ENCODE data around the gene SPATS1.

The SPATS1 gene, protein sequence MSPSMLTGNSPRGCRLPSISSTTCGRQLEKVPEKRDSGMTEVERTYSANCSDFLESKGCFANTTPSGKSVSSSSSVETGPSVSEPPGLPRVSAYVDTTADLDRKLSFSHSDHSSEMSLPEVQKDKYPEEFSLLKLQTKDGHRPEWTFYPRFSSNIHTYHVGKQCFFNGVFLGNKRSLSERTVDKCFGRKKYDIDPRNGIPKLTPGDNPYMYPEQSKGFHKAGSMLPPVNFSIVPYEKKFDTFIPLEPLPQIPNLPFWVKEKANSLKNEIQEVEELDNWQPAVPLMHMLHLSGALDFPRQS

DNA sequence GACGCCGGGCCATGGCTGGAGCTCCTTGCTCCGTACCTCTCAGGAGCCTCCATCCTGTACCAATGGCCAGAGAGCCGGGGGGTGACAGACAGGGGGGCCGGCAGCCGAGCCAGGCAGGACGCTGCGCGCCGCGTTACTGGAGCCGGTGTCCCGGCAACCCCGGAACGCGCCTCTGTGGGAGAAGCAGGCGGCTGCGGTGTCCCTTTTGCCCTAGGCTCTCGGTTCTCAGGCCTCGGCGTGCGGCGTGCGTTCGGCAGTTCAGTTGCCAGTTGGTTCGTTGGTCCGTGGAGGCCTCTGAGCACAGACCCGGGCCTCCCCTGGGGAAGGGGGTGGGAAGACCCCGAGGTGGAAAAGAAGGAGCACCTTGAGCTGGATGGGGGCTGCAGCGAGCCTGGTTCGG lies at the start of gene SPATS1:
Gene SPATS1, plus strand, starts transcription at position 162 of the 400 bp plus-strand sequence. CDS start 446 bp downstream, outside the sequence.
- no peak for DNase-seq

DNA sequence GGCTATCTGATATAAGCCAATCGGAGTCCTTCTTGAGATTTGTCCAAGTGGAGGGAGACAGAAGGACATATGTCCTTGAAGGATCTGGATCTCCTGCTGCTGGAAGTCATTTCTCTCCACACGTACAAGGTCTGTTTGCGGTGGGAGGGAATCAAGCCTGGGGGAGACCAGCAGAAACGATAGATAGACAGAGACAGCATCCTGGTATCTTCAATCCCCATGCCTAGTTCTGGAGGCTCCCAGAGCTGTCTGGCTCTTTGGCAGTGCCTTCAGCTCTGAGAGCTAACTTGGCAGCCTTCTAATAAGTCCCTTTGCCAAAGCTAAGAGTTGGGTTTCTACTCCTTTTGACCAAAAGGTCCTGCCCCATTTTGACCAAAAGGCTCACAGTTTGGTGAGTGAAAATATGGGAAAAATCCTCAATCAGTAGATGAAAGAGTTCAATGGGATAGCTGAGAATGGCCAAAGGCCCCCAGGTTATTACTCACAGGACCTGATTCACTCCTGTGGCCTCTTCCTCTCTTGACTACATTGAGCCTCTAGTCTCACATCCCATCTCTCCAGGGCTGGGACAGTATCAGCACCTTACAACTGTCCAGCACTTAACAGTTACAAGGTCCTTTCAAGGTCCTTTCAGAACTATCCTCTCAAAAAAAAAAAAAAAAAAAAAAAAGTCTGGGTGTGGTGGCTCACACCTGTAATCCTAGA lies 49.6 kb upstream of the SPATS1 start:
- no peak for DNase-seq

DNA sequence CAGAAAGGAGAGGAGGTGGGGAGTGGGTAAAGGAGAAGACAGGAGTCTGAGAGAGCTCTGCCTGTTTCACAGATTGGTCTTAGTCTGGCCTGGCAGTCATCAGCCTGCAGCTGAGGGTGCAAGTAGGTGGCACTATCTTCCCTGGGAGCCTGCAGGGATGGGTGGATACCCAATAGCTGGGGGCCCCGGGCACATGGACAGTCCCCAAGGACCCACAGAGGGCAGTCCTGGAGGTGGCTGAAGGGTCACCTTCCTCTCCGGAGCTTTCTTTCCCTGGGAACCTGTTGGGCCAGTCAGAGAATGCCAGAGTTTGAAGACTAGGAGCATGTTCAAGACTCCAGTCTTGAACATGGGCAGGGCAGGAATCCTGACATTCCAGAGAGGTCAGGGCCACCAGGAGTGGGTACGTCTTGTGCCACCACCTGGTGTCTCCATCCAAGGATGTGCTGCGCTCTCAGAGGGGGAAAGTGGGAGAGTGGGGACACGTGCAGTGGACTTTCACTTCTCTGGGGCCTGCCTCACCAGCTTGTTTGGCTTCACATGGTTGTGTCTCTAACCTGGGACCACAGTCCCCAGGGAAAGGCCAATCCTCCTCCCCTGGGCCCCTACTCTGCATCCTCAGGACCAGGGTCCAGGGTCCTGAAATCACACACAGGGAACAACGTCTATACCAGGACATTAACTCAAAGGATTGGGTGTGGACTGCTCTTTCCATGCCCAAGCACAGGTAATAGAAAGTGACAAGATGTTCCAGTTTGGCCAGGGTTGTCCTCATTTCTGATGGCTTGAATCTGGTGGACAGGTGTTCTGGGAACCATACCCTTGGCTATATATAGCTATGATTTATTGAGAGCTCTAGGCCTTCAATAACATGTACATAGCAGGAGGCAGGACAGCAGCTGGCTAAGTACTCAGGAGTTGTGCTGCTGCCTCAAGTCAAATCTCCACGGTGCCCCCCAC lies 47.3 kb upstream of the SPATS1 start:
- DNase-seq: no peak

DNA sequence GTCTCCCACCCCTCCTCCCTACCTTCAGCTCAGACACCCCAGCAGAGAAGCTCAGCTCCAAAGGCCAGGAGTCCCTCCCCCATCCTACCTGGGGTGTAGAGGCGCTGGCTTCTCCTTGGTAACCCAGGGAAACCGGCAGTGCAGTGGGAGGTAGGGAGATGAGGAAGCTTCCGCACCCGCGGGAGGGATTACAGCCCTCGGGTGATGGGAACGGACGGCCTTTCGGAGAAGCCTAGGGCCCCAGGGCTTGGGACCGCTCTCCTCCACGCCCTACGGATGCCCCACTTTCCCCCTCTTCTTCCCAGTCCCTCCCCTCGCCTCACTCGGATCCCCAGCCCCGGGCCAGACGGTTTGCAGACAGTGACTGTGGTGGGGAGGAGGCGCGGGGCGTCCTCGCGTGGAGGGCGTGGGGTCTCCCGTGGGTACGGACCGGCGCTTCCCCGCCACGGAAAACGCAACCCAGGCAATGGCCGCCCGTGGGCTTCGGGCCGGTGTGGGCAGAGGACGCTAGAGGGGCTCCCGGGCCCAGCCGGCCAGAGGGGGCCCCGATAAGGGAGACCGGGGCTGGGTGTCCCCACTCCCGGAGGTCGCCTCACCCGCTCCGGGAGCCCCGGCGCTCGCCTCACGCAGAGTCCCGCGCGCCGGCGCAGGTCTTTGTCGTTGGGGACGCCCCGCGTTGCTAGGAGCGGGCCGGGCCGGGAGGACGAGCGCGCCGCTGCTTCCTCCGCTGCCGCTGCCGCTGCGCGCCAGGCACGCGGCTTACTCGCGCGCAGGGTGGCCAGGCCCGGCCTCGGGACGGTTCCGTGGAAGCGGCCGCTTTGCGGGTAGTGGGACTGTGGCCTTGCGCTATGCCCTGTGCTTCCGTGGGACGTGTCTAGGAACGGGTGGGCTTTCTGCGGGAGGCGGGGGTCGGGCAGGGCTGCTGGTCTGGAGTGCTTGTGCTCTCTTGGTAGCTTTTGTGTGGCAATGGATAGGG lies 45.1 kb upstream of the SPATS1 start:
- DNase-seq: no peak

DNA sequence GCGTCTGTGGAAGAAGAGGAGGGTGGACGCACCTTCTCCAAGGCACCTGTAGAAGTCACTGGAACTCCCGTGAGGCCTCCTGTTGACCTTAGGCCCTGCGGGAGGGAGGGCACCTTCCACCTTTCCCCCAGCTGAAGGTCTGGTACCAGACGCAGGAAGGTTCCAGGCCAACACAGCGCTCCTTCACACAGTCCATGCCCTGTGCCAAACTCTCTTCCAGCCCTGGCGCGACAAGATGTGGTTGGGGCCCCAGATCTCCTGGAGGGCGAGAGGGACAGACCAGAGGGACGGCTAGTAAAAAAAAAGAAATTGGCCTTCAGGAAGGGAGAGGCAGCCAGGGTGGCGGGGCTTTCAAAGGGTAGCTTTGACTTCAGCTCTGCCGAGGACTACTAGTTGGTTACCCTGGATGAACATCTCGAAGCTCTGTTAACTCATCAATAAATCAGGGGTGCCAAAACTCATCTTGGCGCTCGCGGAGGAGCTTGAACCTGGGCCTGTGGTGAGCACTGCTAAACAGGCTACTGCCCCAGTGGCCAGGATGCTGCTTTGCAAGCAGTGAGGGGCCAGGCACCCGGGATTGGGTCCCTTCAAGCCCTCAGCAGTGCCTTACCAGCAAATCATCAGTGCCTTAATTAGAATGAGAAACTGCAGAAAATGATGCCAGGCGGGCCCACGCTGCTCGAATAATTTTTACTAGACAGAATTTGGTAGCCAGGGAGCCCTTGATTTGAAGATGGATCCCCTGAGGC lies 44.2 kb upstream of the SPATS1 start:
- no peak for DNase-seq

DNA sequence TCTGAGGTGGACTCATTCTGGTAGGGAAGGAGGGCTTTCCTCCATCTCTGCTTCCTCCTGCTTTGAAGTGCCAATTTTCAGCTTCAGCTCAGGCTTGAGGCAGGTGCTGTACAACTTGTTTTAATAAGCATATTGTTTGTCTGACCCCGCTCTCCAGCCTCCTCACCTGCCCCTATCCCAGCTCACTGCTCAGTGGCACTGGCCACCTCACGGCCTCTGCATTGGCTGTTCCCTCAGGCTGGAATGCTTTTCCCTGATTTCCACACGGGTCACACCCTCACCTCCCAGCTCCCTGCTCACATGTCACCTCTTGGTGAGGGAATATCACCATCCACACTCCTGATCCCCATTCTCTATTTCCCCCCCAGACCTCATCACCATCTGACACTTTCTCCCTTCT lies 43.6 kb upstream of the SPATS1 start:
- DNase-seq: no peak

DNA sequence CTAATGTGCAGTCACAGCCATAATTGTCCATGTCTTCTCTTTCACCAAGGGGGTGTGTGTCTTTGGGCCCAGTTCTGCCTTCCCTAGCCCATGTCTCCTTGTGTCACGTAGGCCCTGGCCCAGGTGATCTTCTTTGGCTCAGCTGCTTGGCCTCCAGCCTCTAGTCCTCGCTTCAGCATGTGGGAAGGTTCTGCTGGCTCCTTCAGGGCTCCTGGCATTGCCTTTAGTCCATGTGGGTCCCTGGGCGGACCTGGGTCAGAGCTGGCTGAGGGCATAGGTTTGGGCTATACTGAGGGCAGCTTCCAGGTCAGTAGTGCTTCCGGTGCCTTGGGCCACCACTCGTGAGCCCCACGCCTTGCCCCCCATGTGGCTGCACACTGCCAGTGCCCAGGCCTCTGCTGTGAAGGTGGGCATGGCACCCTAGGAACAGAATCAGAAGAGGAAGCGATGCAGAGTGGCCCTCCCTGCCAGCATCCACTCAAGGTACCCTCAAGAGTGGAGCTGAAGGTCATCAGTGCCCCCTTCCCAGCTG lies 42.1 kb upstream of the SPATS1 start:
- no peak for DNase-seq

DNA sequence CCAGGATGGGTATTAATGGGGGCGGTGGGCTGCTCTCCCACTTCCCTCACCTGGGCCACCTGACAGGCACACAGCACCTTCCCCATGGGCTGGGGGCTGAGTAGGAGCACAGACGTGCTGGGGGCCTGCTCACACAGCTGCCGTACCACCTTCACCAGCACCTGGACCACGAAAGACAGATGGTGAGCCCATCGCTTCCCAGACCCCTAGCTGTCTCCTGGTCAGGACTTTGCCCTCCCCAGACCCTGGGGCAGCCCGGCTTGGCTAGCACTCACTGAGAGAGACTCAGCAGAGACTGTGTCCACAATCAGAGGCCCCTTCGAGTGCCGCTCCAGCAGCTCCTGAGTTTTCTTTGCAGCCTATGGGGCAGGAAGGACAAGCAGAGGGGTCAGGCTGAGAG lies 41.3 kb upstream of the SPATS1 start:
- no peak for DNase-seq

DNA sequence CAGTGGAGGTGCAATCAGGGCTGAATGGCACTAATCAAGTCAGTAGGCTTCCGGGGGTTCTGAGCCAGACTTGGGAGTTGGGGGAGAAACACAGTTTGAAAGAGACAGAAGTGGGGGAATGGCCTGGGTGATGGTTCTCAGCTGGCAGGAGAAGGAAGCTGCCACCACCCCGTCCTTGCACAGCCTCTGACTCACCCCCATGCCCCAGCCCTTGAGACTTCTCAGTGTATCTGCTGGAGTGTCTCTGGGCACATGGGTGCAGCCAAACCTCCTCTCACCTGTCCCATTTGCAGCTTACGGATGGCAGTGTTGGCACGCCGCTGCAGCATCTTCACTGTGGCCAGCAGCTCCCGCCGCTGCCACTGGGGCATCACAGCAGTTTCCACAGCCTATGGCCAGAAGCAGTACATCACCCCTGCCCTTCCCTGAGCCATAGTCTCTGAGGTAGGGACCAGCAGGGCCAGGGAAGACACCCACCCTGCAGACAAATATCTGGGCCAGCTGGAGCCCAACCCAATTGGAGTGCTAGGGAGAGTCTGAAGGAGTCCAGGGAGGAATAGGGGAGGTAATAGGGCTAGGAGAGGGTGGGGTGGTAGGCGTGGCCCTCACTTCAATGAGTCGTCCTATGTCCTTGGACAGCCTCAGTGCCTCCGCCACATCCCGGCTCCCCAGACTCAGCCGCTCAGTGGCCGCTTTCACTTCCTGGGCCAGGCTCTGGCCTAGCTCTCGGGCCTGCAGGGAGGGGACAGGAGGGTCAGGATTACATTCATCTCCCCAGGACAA lies 40.5 kb upstream of the SPATS1 start:
- no peak for DNase-seq

DNA sequence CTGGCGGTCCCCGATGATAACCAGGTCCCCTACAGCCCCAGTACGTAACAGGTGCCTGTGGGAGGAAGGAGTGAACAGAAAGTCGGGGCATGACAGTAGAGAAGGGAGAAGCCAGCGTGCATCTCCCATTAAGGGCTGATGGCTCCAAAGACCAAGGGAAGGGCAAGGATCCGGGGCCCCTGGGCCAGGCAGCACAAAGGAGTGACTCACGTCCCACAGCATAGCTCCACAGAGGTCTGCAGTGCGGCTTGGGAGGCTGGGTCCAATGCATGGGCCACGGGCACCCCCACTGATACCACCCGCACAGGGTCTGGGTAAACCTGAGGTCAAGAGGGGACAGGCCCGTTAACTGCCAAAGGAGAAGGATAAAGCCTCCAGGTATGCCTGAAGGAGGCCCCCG lies 39.6 kb upstream of the SPATS1 start:
- no peak for DNase-seq

DNA sequence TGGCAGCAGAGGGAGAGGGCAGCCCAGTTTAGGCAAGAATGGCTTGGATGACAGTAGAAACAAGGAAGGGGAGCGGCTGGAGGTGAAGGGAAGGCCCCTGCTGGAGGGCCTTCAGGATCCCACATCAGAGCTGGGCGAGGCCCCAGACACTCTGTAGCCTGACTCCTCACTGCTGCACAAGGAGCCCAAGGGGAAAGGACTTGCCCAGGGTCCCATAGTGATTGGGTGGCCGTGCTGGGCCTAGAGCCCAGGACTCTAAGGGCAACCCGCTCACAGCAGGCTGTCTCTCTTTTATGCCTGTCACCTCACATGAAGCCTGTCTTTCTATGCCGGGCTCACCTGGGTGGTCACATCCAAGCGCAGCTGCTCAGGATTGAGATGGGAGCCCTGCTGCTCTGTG lies 38.6 kb upstream of the SPATS1 start:
- no peak for DNase-seq

DNA sequence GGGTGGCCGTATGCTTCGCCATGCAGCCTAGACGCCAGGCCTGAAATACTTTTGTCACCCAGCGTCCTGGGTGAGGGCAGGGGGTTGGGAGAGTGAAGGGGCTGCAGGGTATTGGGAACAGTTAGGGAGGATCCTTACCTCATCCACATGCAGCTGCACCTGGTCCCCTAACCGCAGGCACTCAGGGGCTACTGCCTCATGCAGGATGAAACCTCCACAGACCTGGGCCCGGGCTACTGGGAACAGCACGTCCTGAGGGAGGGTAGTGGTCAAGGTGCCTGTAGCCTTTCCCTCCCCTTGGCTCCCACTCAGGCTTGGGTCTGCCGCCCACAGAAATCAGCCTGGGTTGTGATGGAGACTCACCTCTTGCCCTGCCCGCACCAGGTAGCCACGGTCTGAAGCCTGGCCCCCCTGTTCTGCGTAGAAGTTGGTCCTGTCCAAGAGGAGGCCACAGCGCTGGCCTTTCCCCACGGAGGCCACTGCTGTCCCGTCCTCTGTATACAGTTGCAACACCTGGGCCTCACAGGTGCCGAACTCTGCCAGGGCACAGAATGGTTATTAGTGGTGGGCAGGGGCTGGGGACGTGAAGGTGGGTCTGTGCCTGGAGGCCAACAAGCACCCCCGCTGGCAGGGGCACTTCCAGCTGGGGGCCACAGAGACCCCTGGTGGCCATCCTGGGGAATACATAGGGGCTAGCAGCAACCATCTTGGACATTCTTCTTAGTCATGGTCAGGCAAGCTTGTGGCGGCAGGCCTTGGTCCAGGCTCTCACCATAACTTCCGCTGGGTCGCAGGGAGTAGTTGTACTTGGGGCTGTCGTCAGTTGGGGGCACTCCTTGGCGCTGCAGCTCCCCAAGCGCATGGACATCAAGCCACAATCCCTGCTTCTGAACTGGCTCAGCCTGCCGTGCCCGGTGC lies 37.9 kb upstream of the SPATS1 start:
- DNase-seq: no peak

DNA sequence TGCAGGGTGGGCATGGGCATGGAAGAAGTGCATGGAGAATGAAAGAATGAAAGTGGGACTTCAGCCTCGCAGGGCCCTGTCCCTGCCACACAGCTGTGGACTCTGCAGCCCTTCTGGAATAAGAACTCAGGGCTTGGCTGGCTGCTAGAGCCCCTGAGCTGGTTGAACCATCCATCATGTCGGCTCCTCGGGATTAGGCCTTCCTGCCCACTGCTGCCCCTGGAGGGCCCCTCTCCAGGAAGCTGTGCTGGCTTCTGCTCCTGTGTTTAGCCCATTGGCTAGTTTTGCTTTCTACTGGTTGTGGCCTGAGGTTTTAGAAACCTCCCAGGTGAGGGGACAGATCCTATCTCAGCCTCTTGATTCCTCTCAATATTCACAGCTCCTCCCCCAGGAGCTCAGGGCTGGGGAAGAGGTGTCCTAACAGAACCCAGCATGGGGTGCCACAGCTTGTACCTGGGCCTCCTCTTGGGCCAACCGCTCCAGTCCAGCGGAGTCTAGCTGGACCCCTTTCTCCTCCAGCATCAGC lies 37.2 kb upstream of the SPATS1 start:
- DNase-seq: no peak

DNA sequence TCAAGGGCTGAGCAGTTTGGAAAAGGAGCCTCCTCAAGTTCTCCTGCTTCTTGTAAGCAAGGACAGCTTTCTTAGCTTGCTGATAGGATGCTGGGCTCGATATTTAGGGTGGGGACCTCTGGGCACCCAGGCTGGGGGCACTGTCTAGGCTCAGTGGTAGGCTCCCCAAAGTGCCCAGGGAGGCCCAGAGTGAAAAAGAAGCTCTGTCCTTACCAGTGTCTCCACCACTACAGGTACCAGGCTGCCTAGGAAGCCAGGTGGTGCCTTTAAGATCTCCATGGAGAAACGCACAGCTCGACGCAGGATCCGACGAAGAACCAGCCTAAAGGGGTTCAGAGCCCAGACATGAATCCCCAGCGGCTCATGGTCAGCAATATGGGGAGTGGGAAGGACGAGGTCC lies 35.7 kb upstream of the SPATS1 start:
- DNase-seq: no peak

DNA sequence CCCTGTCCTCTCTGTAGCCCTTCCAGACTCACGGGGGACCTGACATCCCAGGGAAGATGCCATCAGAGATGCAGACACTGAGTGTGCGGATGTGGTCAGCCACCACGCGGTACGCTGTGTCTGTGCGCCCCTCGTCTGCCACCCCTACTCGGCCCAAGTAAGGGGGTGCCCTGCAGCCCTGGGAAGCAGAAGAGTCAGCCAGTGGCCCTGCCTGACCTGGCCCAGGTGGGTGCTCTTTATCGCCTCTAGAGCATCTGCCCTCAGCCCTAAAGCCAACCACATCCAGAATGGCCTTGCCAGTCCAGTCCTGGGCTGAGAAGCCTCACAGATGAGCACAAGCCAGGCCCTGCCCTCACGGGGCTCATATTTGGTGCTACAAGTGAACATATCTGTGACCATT lies 35.2 kb upstream of the SPATS1 start:
- DNase-seq: no peak

DNA sequence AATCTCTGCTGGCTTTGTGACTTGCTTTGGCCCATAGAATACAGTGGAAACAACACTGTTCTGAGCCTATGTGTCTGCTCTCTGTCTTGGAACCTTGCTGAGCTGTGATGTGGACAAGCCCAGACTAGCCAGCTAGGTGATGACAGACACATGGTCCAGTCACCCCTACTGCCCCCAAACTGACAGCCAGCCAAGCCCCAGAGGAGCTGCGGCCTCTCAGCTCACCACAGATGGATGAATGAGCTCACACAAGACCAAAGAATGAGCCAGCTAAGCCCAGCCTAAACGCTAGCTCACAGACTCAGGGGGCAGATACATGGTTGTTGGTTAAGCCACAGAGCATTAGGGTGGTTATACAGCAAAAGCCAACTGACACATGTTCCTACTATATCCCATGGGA lies 33.4 kb upstream of the SPATS1 start:
- no peak for DNase-seq

DNA sequence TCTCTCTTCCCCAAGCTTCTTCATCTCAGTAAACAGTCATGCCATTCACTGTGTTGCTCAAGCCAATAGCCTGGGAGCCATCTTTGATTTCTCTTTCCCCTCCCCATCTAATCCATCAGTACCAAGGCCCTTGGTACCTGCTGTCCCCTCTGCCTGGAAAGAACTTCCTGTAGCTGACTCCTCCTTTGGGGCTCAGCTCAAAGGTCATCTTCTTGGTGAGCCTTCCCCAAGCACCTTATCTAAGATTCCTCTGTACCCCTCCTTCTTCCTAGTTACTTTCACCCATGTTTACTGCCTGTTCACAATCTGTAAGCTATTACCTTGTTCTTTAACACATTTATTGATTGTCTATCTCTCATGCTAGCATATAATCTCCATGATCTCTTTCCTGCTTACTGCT lies 32.8 kb upstream of the SPATS1 start:
- no peak for DNase-seq

DNA sequence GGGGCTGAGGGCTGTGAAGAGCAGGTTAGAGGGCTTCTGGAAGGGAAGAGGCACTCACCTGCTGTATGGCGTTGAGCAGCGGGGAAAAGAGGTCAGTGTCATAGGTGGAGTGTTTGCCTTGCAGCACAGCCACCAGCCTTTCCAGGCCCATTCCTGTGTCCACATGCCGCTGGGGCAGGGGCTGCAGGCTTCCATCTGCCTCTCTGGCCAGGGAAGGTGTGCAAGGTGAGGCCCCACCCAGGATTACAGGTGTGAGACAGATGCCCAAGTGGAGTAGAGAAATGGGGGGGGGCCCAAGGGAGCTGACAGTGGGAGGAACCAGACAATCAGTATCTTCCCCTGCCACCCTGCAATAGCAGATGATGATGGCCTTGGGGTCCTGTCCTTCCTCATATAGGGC lies 32.2 kb upstream of the SPATS1 start:
- DNase-seq: no peak

DNA sequence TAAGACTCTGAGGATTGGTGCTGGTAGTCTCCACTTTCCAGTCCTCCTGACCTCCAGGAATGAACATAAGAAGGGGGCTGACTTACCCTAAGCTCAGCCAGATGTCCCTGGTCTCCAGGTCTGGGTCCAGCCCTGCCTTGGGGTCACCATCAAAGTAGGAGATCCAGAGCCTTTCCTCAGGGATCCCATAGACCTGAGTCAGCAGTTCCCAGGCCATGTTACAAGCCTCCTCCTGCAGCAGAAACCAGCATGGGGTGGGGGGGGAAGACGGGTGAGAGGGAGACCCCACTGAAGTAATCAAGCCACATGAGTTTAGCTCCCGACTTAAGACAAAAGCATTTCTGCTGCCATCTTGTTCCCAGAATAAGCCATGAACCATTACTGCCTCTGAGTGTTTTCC lies 31.1 kb upstream of the SPATS1 start:
- no peak for DNase-seq

Measured in T1000 (cell line).